SU-DHL-6 (cell line): ENCODE measurements around the gene SUMF1.

Source experiments
- CTCF ChIP-seq: fragments of 200-600 bp; sonication (generic); IDR thresholded peaks from one replicate; pipeline ENCODE4 v1.5.1; 2017; ENCODE audit warnings: antibody characterized with exemption, mild to moderate bottlenecking, low read length, moderate library complexity; ENCODE audit not compliant: insufficient read depth, poor library complexity, severe bottlenecking
- EZH2phosphoT487 ChIP-seq: fragments of 200-600 bp; sonication (generic), shearing (Covaris generic); conservative IDR thresholded peaks from 2 replicates; pipeline ENCODE4 v1.6.1; 2018; ENCODE audit warnings: mild to moderate bottlenecking, antibody characterized with exemption, low read length, moderate library complexity, mixed read lengths

GRCh38 chr3:4491855-4492207 lies 24.8 kb upstream of the SUMF1 start:
- TF ChIP-seq CTCF (no peak), EZH2phosphoT487 (no peak)
